ENCODE results near the gene RORC. TPM values are rescaled to one million over a fixed set of nuclear protein-coding genes. Genes with fewer than 3 reads are reported as not detected.

Gene RORC
- total and polyA plus RNA-seq, 2 of the 8 experiments (the other 6 are each of a cell fraction or from before 2014, with no cell fraction given): 0.44 to 0.54 TPM

GRCh38 chr1:151841141-151841540 lies 9.5 kb upstream of the RORC start:
- WGBS, 2 experiments (ENCODE audit: extremely low coverage in 1 of 2, insufficient coverage in 1 of 2, insufficient read length in 1 of 2, insufficient replicate concordance in 2 of 2, low coverage in 1 of 2, low lambda C conversion rate in 2 of 2, missing lambda C conversion rate in 1 of 2): 88% methylated on average over 2 of the region's 2 CpGs; no CpG with 5 or more reads in 1 of the 2 experiments
- H3K36me3 ChIP-seq (ENCODE audit: control insufficient read depth in 2 of 4, insufficient read depth in 4 of 4, low read length in 3 of 4): no peaks in the 10 kb centered on the region
- peaks cover 10 to 24% (median 21%) of the 10 kb centered on the region in 4 experiments for H3K27me3 ChIP-seq (replicated peaks in 1 of 4; ENCODE audit: control insufficient read depth in 3 of 4, extremely low read depth in 1 of 4, insufficient read depth in 3 of 4, low read length in 3 of 4)
- no peak overlapping the region for H4K91ac ChIP-seq (replicated peaks; ENCODE audit: insufficient read length, low read length)
- no peak overlapping the region for H2BK15ac ChIP-seq (ENCODE audit: low read length)
- no peaks in the 10 kb centered on the region for H3K79me1 ChIP-seq (ENCODE audit: low read depth, low read length)
- no peak overlapping the region for H2BK12ac ChIP-seq (ENCODE audit: low read depth, low read length)
- no peaks in the 10 kb centered on the region for H4K20me1 ChIP-seq (replicated peaks in 1 of 2; ENCODE audit: control insufficient read depth in 1 of 2, insufficient read depth in 2 of 2, low read length in 2 of 2)
- H3K27ac ChIP-seq (ENCODE audit: low read depth, low read length): no peak overlapping the region
- H3K4me2 ChIP-seq (ENCODE audit: insufficient read depth in 1 of 2, low read depth in 2 of 2, low read length in 2 of 2): no peak overlapping the region; a peak in 1 of 4 replicates
- no peak overlapping the region for H2BK20ac ChIP-seq (ENCODE audit: low read length)
- peaks cover 23% of the 10 kb centered on the region for H3K23me2 ChIP-seq (ENCODE audit: low read depth, low read length)
- no peak overlapping the region for H3K23ac ChIP-seq (ENCODE audit: insufficient read length)
- H2AK5ac ChIP-seq (ENCODE audit: low read depth, low read length): no peak overlapping the region
- no peak overlapping the region for H4K5ac ChIP-seq (ENCODE audit: insufficient read length, low read depth, low read length)
- H3K56ac ChIP-seq (replicated peaks; ENCODE audit: insufficient read length, low read depth, low read length): no peak overlapping the region
- no peak overlapping the region for H2BK5ac ChIP-seq (ENCODE audit: low read depth, low read length)
- H3K4me3 ChIP-seq (ENCODE audit: extremely low read depth in 1 of 4, insufficient read depth in 2 of 4, low read depth in 3 of 4, low read length in 4 of 4): no peak overlapping the region
- H3K18ac ChIP-seq (ENCODE audit: extremely low read depth, low read length): no peak overlapping the region
- no peak overlapping the region for H4K8ac ChIP-seq (ENCODE audit: extremely low read depth, insufficient read depth, low read length)
- peaks cover 7 to 20% (median 12%) of the 10 kb centered on the region in 4 experiments for H3K4me1 ChIP-seq (replicated peaks in 1 of 4; ENCODE audit: control insufficient read depth in 3 of 4, insufficient read depth in 4 of 4, low read length in 3 of 4)
- DNase-seq (ENCODE audit: low read depth in 1 of 2, low spot score in 2 of 2) (no peak), FAIRE-seq (no peak)
- TF ChIP-seq CREB1 (IDR thresholded peaks at IDR 0.05): no peak
- TF ChIP-seq KDM1A (IDR thresholded peaks at IDR 0.05; ENCODE audit: borderline replicate concordance, low read length): no peak
- TF ChIP-seq, protein P1, sequence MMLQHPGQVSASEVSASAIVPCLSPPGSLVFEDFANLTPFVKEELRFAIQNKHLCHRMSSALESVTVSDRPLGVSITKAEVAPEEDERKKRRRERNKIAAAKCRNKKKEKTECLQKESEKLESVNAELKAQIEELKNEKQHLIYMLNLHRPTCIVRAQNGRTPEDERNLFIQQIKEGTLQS (IDR thresholded peaks at IDR 0.05; ENCODE audit: insufficient read depth, low read depth, low read length): no peak
- TF ChIP-seq CEBPB (IDR thresholded peaks at IDR 0.05; ENCODE audit: low read depth, low read length): no peak
- no peak for TF ChIP-seq TAF1 (IDR thresholded peaks at IDR 0.05; ENCODE audit: low read depth, low read length)
- TF ChIP-seq, protein P2, sequence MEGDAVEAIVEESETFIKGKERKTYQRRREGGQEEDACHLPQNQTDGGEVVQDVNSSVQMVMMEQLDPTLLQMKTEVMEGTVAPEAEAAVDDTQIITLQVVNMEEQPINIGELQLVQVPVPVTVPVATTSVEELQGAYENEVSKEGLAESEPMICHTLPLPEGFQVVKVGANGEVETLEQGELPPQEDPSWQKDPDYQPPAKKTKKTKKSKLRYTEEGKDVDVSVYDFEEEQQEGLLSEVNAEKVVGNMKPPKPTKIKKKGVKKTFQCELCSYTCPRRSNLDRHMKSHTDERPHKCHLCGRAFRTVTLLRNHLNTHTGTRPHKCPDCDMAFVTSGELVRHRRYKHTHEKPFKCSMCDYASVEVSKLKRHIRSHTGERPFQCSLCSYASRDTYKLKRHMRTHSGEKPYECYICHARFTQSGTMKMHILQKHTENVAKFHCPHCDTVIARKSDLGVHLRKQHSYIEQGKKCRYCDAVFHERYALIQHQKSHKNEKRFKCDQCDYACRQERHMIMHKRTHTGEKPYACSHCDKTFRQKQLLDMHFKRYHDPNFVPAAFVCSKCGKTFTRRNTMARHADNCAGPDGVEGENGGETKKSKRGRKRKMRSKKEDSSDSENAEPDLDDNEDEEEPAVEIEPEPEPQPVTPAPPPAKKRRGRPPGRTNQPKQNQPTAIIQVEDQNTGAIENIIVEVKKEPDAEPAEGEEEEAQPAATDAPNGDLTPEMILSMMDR (IDR thresholded peaks at IDR 0.05; ENCODE audit: control extremely low read depth in 1 of 3, insufficient read depth in 1 of 3, low read depth in 1 of 3, low read length in 3 of 3): no peak
- TF ChIP-seq, protein P3, sequence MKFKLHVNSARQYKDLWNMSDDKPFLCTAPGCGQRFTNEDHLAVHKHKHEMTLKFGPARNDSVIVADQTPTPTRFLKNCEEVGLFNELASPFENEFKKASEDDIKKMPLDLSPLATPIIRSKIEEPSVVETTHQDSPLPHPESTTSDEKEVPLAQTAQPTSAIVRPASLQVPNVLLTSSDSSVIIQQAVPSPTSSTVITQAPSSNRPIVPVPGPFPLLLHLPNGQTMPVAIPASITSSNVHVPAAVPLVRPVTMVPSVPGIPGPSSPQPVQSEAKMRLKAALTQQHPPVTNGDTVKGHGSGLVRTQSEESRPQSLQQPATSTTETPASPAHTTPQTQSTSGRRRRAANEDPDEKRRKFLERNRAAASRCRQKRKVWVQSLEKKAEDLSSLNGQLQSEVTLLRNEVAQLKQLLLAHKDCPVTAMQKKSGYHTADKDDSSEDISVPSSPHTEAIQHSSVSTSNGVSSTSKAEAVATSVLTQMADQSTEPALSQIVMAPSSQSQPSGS (IDR thresholded peaks at IDR 0.05; ENCODE audit: low read length): no peak
- TF ChIP-seq ZNF274 (IDR thresholded peaks at IDR 0.05; ENCODE audit: borderline replicate concordance, extremely low read depth, low read length): no peak
- CTCF ChIA-PET (ENCODE audit: partially characterized antibody): interaction anchor here (0.5 to 1.5 kb wide), 5 partner anchors 17 to 165 kb away, joined by 3 to 5 read pairs (median 3); no protein-coding TSS in a partner anchor
- no peak overlapping the region for H3K9ac ChIP-seq (replicated peaks in 1 of 4; ENCODE audit: extremely low read depth in 1 of 4, low read depth in 3 of 4, low read length in 3 of 4)
- no peak overlapping the region for H2BK120ac ChIP-seq (replicated peaks; ENCODE audit: low read depth, low read length)
- POLR2A ChIA-PET (ENCODE audit: partially characterized antibody): interaction anchor here (1.8 to 5.0 kb wide), 7 partner anchors 8 to 78 kb away, joined by 6 to 20 read pairs (median 14); partner anchors contain the start of genes MRPL9 and THEM5
- no peaks in the 10 kb centered on the region for H3K9me3 ChIP-seq (ENCODE audit: insufficient read depth in 2 of 2, low read depth in 1 of 2, low read length in 1 of 2)
- no peaks in the 10 kb centered on the region for H3K79me2 ChIP-seq (ENCODE audit: control insufficient read depth in 1 of 2, insufficient read depth in 2 of 2, low read length in 2 of 2)
- no peak overlapping the region for H2AFZ ChIP-seq (ENCODE audit: low read length)
- H3K4ac ChIP-seq (replicated peaks; ENCODE audit: insufficient read length, low read depth, low read length): no peak overlapping the region
- H3K14ac ChIP-seq (ENCODE audit: insufficient read length): no peak overlapping the region

Data from H1 (cell line).